ENCODE results near the gene ABLIM3.

Gene ABLIM3

DNA sequence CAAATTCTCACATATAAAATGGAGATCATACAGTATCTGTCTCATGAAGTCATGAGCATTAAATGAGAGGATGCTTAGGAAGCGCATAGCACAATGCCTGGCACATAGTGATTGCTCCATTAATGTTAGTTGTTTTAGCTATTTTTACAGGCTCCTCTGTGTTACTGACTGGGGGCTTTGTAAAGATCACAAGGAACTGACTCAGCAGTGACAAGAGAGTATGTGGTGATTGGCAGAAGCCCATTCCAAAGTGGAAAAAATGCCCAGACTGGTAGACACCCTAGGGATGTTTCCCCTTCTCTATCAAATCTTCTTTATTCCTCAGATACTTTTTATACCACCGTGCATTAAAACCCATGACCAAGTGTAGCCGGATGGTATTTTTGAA, 33.5 kb downstream of the ABLIM3 start:
- CTCF ChIA-PET = no interaction called here
- POLR2A ChIA-PET = no interaction called here
- no peak for DNase-seq (ENCODE audit: extremely low spot score)
- no peak for TF ChIP-seq FOXA1 (IDR thresholded peaks at IDR 0.05)
- TF ChIP-seq SP1 (IDR thresholded peaks at IDR 0.05) = no peak
- TF ChIP-seq SUZ12 (IDR thresholded peaks at IDR 0.05) = no peak
- TF ChIP-seq LEF1 (IDR thresholded peaks at IDR 0.05; ENCODE audit: borderline replicate concordance) = no peak
- TF ChIP-seq ZNF384 (IDR thresholded peaks at IDR 0.05) = no peak
- no peak for TF ChIP-seq ARNT (IDR thresholded peaks at IDR 0.05)
- no peak for TF ChIP-seq CTBP1 (IDR thresholded peaks at IDR 0.05; ENCODE audit: borderline replicate concordance)
- no peak for TF ChIP-seq BHLHE40 (IDR thresholded peaks at IDR 0.05; ENCODE audit: borderline replicate concordance)
- TF ChIP-seq, protein P1, sequence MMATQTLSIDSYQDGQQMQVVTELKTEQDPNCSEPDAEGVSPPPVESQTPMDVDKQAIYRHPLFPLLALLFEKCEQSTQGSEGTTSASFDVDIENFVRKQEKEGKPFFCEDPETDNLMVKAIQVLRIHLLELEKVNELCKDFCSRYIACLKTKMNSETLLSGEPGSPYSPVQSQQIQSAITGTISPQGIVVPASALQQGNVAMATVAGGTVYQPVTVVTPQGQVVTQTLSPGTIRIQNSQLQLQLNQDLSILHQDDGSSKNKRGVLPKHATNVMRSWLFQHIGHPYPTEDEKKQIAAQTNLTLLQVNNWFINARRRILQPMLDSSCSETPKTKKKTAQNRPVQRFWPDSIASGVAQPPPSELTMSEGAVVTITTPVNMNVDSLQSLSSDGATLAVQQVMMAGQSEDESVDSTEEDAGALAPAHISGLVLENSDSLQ (IDR thresholded peaks at IDR 0.05) = no peak
- no peak for TF ChIP-seq HDGF (IDR thresholded peaks at IDR 0.05; ENCODE audit: borderline replicate concordance)
- TF ChIP-seq TARDBP (IDR thresholded peaks at IDR 0.05) = no peak
- no peak for TF ChIP-seq FOXM1 (IDR thresholded peaks at IDR 0.05; ENCODE audit: borderline replicate concordance)
- no peak for TF ChIP-seq FOXK2 (IDR thresholded peaks at IDR 0.05)
- TF ChIP-seq ELF4 (IDR thresholded peaks at IDR 0.05) = no peak

GRCh38 chr5:149175346-149176105, 34.2 kb downstream of the ABLIM3 start:
- TF ChIP-seq FOXM1 (IDR thresholded peaks at IDR 0.05; ENCODE audit: borderline replicate concordance) (no peak), CTBP1 (IDR thresholded peaks at IDR 0.05; ENCODE audit: borderline replicate concordance) (no peak)
- CTCF ChIA-PET = no interaction called here
- POLR2A ChIA-PET = no interaction called here
- no peak for DNase-seq (ENCODE audit: extremely low spot score)

- CTCF ChIA-PET = no interaction called here
- DNase-seq (ENCODE audit: extremely low spot score) = no peak
- POLR2A ChIA-PET = no interaction called here
- no peak for TF ChIP-seq SP1 (IDR thresholded peaks at IDR 0.05)
- no peak for TF ChIP-seq LEF1 (IDR thresholded peaks at IDR 0.05; ENCODE audit: borderline replicate concordance)
- no peak for TF ChIP-seq ARNT (IDR thresholded peaks at IDR 0.05)
- TF ChIP-seq FOXM1 (IDR thresholded peaks at IDR 0.05; ENCODE audit: borderline replicate concordance) = no peak
- no peak for TF ChIP-seq BHLHE40 (IDR thresholded peaks at IDR 0.05; ENCODE audit: borderline replicate concordance)
- TF ChIP-seq L3MBTL2 (conservative IDR thresholded peaks at IDR 0.05) = no peak
- no peak for TF ChIP-seq FOXA1 (IDR thresholded peaks at IDR 0.05)
- TF ChIP-seq ZNF384 (IDR thresholded peaks at IDR 0.05) = no peak
- TF ChIP-seq FOXK2 (IDR thresholded peaks at IDR 0.05) = no peak
- TF ChIP-seq, protein P1 (IDR thresholded peaks at IDR 0.05) = no peak
- no peak for TF ChIP-seq TARDBP (IDR thresholded peaks at IDR 0.05)
- TF ChIP-seq HDGF (IDR thresholded peaks at IDR 0.05; ENCODE audit: borderline replicate concordance) = no peak
- TF ChIP-seq ELF4 (IDR thresholded peaks at IDR 0.05) = no peak
- no peak for TF ChIP-seq NFRKB (IDR thresholded peaks at IDR 0.05)
Observed at GRCh38 chr5:149177339-149177843, 36.1 kb downstream of the ABLIM3 start.

DNA sequence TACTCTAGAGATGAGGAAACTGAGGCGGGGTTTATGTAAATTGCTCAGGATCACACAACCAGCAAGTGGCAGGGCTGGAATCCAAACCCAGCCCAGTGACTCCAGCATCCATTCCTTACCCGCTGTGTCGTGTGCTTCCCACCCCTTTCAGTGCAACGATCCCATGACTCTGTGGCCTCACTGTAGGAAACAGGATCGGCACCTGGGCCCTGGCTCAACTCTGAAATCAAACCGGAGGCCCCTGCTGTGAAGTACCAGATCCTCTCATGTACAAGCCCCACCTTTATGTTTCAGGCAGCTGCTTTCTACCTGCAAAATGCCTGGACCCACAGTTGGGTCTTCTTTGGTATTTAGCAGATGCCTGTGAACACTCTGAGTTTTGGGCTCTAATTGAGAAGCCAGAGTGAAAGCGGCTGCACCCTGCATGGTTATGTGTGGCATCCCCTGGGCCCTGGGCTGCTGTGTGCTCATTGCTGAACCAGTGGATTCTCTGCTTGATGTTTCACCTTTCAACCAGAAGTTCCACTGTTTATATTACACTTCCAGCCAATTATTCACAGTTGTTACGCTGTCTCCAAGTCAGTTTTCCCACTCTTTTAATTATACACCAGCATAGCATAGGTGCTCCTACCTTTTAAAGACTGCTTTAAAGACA, 36.7 kb downstream of the ABLIM3 start:
- no peak for DNase-seq (ENCODE audit: extremely low spot score)
- CTCF ChIA-PET = no interaction called here
- no peak for TF ChIP-seq ARNT (IDR thresholded peaks at IDR 0.05)
- TF ChIP-seq, protein P1 (IDR thresholded peaks at IDR 0.05) = no peak
- no peak for TF ChIP-seq FOXK2 (IDR thresholded peaks at IDR 0.05)
- no peak for TF ChIP-seq SUZ12 (IDR thresholded peaks at IDR 0.05)
- no peak for TF ChIP-seq HDGF (IDR thresholded peaks at IDR 0.05; ENCODE audit: borderline replicate concordance)
- TF ChIP-seq BHLHE40 (IDR thresholded peaks at IDR 0.05; ENCODE audit: borderline replicate concordance) = no peak
- TF ChIP-seq ELF4 (IDR thresholded peaks at IDR 0.05) = no peak
- no peak for TF ChIP-seq TARDBP (IDR thresholded peaks at IDR 0.05)
- no peak for TF ChIP-seq LEF1 (IDR thresholded peaks at IDR 0.05; ENCODE audit: borderline replicate concordance)
- no peak for TF ChIP-seq ZNF384 (IDR thresholded peaks at IDR 0.05)
- no peak for TF ChIP-seq FOXA1 (IDR thresholded peaks at IDR 0.05)
- no peak for TF ChIP-seq CTBP1 (IDR thresholded peaks at IDR 0.05; ENCODE audit: borderline replicate concordance)
- TF ChIP-seq NFRKB (IDR thresholded peaks at IDR 0.05) = no peak
- TF ChIP-seq FOXM1 (IDR thresholded peaks at IDR 0.05; ENCODE audit: borderline replicate concordance) = no peak
- no peak for TF ChIP-seq L3MBTL2 (conservative IDR thresholded peaks at IDR 0.05)
- no peak for TF ChIP-seq SP1 (IDR thresholded peaks at IDR 0.05)
- POLR2A ChIA-PET = no interaction called here

DNA sequence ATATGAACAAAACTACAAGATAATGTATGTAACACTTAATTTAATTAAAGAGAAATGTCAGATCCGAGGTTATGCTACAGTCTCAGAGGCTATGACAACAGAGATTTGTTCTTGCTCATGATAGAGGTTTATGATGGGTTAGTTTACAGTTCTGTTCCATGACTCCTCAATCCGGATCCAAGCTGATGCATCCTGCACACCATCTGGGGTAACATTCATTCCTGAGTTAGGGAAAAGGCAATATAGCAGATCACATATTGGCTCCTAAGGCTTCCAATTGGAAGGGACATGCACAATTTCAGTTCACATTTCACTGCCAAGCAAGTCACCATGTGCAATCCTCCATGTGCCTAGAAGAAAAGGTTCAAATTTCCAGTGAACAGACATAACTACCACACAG, 40.4 kb downstream of the ABLIM3 start:
- POLR2A ChIA-PET = no interaction called here
- DNase-seq (ENCODE audit: extremely low spot score) = no peak
- CTCF ChIA-PET = no interaction called here
- TF ChIP-seq FOXA1 (IDR thresholded peaks at IDR 0.05) = no peak
- no peak for TF ChIP-seq ELF4 (IDR thresholded peaks at IDR 0.05)
- TF ChIP-seq L3MBTL2 (conservative IDR thresholded peaks at IDR 0.05) = no peak
- no peak for TF ChIP-seq SP1 (IDR thresholded peaks at IDR 0.05)
- TF ChIP-seq CTBP1 (IDR thresholded peaks at IDR 0.05; ENCODE audit: borderline replicate concordance) = no peak
- TF ChIP-seq FOXM1 (IDR thresholded peaks at IDR 0.05; ENCODE audit: borderline replicate concordance) = no peak

DNA sequence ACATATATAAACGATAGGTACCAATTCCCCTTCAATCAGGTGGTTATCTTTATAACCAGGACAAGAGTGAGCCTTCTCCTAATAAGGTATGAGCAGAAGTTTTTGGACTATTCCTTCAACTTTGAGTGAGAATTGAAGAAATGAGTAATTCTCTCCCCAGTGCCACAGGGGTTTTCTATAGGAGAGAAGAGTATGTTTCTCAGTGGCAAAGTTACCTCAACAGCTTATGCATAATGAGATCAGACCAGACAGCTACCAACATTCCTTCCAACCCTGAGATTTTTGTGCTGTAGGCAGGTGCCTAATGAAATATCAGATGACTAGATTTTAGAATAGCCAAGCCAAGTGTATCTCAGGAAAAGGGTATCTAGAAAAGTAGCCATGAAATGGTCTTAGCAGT, 40.9 kb downstream of the ABLIM3 start:
- ChIA-PET CTCF (interaction anchor here (0.7 kb wide), 1 partner anchor 41 kb away, joined by 3 read pairs; the partner anchor contains the start of gene ABLIM3), POLR2A (no interaction called here)
- TF ChIP-seq SP1 (IDR thresholded peaks at IDR 0.05) (no peak), HDGF (IDR thresholded peaks at IDR 0.05; ENCODE audit: borderline replicate concordance) (no peak), ZNF384 (IDR thresholded peaks at IDR 0.05) (no peak), FOXM1 (IDR thresholded peaks at IDR 0.05; ENCODE audit: borderline replicate concordance) (no peak), FOXK2 (IDR thresholded peaks at IDR 0.05) (no peak), ARNT (IDR thresholded peaks at IDR 0.05) (no peak), LEF1 (IDR thresholded peaks at IDR 0.05; ENCODE audit: borderline replicate concordance) (no peak), FOXA1 (IDR thresholded peaks at IDR 0.05) (no peak), TARDBP (IDR thresholded peaks at IDR 0.05) (no peak), BHLHE40 (IDR thresholded peaks at IDR 0.05; ENCODE audit: borderline replicate concordance) (no peak), NFRKB (IDR thresholded peaks at IDR 0.05) (no peak), SUZ12 (IDR thresholded peaks at IDR 0.05) (no peak), CTBP1 (IDR thresholded peaks at IDR 0.05; ENCODE audit: borderline replicate concordance) (no peak), ELF4 (IDR thresholded peaks at IDR 0.05) (no peak), L3MBTL2 (conservative IDR thresholded peaks at IDR 0.05) (no peak)
- TF ChIP-seq, protein P1 (IDR thresholded peaks at IDR 0.05) = no peak
- DNase-seq (ENCODE audit: extremely low spot score) = no peak
